Activated T-helper 2 cell treated with anti-CD3 and anti-CD28 coated beads, Interferon-gamma antibody, Interleukin-2, Interleukin-4, amounts not matched to agents 10 μg/mL and 5 μg/mL and 100 μg/mL, durations not matched to agents 14 hours and 24 hours and 36 hours (primary cell): ENCODE results near the gene MALRD1. TPM values are rescaled to one million over a fixed set of nuclear protein-coding genes. Genes with fewer than 3 reads are reported as not detected.

Experiments used
- DNase-seq: peaks from one replicate; pipeline ENCODE4 v3.0.0; 2021; ENCODE audit warnings: low spot score
- H3K27ac Mint-ChIP-seq: one replicate; pipeline ENCODE4 v1.8.0; 2021; ENCODE audit warnings: mixed read lengths
- H3K27me3 Mint-ChIP-seq: one replicate; pipeline ENCODE4 v1.8.0; 2021; ENCODE audit warnings: low read depth, mixed read lengths
- H3K36me3 Mint-ChIP-seq: one replicate; pipeline ENCODE4 v1.8.0; 2021; ENCODE audit warnings: low read depth, mixed read lengths
- H3K4me1 Mint-ChIP-seq: one replicate; pipeline ENCODE4 v1.8.0; 2021; ENCODE audit warnings: low read depth, mixed read lengths
- H3K4me3 Mint-ChIP-seq: one replicate; pipeline ENCODE4 v1.8.0; 2021; ENCODE audit warnings: low read depth, mild to moderate bottlenecking, moderate library complexity, mixed read lengths
- H3K9me3 Mint-ChIP-seq: one replicate; pipeline ENCODE4 v1.8.0; 2021; ENCODE audit warnings: mixed read lengths
- intact Hi-C: fragments of 100-400 bp; cut with micrococcal nuclease; formaldehyde crosslinking; loops from one replicate; pipeline ENCODE4 v1.15.1; 2023
- total RNA-seq: library from RNA; stranded (reverse); gene quantifications from 2 replicates; pipeline ENCODE4 v1.2.3, GENCODE V29; 2022

MALRD1 gene
- total RNA-seq, 1 donor from 2014 or later: not detected

DNA sequence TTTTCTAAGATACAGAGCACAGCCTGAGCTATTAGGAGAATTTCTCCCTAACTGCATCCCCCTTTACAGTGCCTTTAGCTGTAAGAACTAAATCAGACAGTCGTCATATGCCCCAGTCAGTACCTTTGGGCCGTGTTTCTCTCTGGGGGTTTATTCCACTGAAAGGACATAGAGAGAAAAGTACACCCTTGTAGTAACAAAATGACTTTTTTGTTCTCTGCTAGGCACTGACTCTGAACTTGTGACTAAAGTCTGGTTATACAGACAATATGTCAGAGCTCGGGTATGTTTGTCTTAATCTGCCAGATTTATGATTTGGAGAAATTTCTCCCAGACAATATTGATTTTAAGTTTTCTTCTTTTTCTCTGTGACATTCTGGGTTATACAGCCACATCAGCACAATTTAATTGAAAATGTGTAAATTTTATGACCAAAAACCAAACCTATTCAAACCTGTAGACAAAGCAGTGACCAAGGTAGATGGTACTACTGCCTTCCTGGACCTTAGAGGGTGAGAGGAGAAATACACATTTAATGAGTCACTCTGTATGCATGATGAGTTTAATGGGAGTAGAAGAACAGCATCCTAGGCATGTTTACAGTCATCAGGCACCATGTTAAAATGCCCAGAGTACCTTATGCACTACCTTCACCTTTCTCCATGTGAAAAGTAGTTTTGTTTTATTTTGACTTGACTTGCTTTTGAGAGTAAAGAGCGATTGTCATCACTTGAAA lies 611.5 kb downstream of the MALRD1 start:
- DNase-seq: no peak
- H3K36me3 Mint-ChIP-seq: no peaks in the 10 kb centered on the region
- no peaks in the 10 kb centered on the region for H3K27me3 Mint-ChIP-seq
- H3K27ac Mint-ChIP-seq: no peak overlapping the region
- H3K4me3 Mint-ChIP-seq: no peak overlapping the region
- H3K4me1 Mint-ChIP-seq: no peaks in the 10 kb centered on the region
- intact Hi-C loops: no loop called here
- H3K9me3 Mint-ChIP-seq: peaks cover 8% of the 10 kb centered on the region

DNA sequence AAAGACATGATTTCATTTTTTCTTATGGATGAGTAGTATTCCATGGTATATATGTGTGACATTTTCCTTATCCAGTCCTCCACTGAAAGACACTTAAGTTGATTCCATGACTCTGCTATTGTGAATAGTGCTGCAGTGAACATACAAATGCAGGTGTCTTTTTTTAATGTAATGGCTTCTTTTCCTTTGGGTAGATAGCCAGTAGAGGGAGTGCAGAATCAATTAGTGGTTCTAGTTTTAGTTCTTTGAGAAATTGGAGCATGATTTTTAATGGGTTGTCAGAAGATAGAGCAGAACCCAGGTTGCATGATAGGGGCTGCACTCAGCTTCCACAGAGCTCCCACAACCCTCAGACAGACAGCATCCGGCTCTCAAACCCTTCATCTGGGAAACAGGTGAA lies 614.7 kb downstream of the MALRD1 start:
- no peak for DNase-seq
- H3K9me3 Mint-ChIP-seq: peaks cover 22% of the 10 kb centered on the region
- H3K27ac Mint-ChIP-seq: no peak overlapping the region
- H3K4me3 Mint-ChIP-seq: no peak overlapping the region
- no peaks in the 10 kb centered on the region for H3K36me3 Mint-ChIP-seq
- no peaks in the 10 kb centered on the region for H3K4me1 Mint-ChIP-seq
- intact Hi-C loops: no loop called here
- no peaks in the 10 kb centered on the region for H3K27me3 Mint-ChIP-seq

DNA sequence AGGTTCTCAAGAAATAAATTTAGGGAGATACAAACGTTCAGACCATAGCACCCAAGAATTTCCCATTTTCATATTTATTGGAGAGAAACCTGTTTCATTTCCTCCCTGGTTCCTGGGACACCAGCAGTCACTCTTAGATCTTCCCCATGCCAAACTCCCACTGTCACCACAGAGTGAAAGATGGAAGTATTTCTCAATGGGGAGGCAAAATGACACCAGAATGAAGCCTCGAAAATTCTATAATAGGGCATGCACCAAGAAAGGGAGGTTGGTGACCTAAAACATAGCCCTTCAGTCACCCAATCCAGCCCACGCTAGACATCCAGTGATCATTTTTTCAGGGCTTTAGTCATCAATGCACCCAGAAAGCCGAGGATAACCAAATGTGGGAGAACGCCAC lies 619.5 kb downstream of the MALRD1 start:
- no peak overlapping the region for H3K4me3 Mint-ChIP-seq
- no peaks in the 10 kb centered on the region for H3K4me1 Mint-ChIP-seq
- H3K9me3 Mint-ChIP-seq: peaks cover 34% of the 10 kb centered on the region
- no peaks in the 10 kb centered on the region for H3K36me3 Mint-ChIP-seq
- H3K27me3 Mint-ChIP-seq: no peaks in the 10 kb centered on the region
- no peak overlapping the region for H3K27ac Mint-ChIP-seq
- no peak for DNase-seq
- intact Hi-C loops: no loop called here

DNA sequence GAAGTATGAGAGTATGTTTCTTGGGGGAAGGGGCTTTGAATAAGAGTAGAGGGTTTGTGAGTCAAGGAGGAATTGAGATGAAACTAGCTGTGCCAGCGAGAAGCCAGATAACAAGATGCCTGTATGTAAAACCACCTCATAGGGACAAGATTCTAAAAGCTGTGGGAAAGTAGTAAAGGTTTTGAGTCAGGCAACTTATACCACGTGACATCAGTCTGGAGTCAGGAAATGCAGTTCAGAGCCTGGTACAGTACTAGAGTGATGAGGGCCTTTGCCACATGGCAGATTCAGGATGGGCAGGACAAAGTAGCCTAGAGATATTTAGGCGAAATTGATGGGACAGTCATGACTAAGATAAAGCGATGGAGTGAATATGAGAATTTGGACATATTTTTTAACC lies 627.5 kb downstream of the MALRD1 start:
- Mint-ChIP-seq H3K27ac (no peak overlapping the region), H3K4me3 (no peak overlapping the region), H3K36me3 (no peaks in the 10 kb centered on the region), H3K27me3 (no peaks in the 10 kb centered on the region), H3K9me3 (peaks cover 37% of the 10 kb centered on the region), H3K4me1 (no peaks in the 10 kb centered on the region)
- intact Hi-C loops: no loop called here
- no peak for DNase-seq

DNA sequence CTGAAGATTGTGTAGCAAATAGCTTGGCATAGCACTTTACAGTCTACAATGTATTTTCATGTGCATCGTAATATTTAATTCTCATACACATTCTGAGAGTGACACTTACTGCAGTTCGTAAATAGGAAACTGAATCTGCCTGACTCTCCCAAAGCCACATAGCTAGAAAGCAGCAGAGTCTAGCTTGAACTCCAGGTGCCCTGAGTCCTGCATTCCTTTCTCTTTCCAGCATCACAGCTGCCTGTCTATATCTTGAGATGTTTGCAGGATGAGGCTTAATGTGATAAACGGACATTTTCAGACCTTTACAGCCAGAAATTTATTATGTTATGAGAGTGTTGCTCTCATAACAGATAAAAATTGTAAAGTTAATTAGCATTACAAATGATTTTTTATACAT lies 634.8 kb downstream of the MALRD1 start:
- Mint-ChIP-seq H3K4me1 (no peaks in the 10 kb centered on the region), H3K27me3 (no peaks in the 10 kb centered on the region), H3K4me3 (no peak overlapping the region), H3K36me3 (no peaks in the 10 kb centered on the region), H3K27ac (no peak overlapping the region), H3K9me3 (peaks cover 21% of the 10 kb centered on the region)
- DNase-seq: no peak
- intact Hi-C loops: no loop called here

DNA sequence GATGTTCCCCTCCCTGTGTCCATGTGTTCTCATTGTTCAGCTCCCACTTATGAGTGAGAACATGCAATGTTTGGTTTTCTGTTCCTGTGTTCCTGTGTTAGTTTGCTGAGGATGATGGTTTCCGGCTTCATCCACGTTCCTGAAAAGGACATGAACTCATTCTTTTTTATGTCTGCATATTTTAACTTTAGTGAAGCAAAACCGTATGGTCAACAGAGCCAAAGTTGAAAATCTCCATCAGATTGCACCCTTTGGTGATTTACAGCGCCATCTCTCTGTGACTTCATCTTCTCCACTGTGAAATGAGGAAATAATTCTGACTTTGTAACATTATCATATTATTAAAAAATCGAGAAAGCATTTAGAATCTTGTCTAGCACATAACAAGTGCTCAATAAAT lies 635.4 kb downstream of the MALRD1 start:
- intact Hi-C loops: no loop called here
- H3K9me3 Mint-ChIP-seq: peaks cover 25% of the 10 kb centered on the region
- H3K27ac Mint-ChIP-seq: no peak overlapping the region
- no peak for DNase-seq
- no peaks in the 10 kb centered on the region for H3K36me3 Mint-ChIP-seq
- no peaks in the 10 kb centered on the region for H3K4me1 Mint-ChIP-seq
- H3K4me3 Mint-ChIP-seq: no peak overlapping the region
- no peaks in the 10 kb centered on the region for H3K27me3 Mint-ChIP-seq

DNA sequence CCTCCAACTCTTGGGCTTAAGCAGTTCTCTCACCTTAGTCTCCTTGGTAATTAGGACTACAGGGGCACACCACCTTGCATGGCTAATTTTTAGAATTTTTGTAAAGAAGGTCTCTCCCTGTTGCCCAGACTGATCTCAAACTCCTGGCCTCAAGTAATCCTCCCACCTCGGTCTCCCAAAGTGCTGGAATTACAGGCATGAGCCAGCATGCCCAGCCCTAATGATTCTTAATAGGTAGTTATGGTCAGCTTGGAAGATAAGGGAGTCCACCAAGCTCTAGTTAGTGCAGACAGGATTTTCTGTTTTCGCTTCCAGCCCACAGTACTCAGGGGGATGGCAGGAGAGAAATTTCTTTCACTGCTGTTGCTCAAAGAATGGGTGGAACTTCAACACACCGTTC lies 639.7 kb downstream of the MALRD1 start:
- H3K27ac Mint-ChIP-seq: no peak overlapping the region

DNA sequence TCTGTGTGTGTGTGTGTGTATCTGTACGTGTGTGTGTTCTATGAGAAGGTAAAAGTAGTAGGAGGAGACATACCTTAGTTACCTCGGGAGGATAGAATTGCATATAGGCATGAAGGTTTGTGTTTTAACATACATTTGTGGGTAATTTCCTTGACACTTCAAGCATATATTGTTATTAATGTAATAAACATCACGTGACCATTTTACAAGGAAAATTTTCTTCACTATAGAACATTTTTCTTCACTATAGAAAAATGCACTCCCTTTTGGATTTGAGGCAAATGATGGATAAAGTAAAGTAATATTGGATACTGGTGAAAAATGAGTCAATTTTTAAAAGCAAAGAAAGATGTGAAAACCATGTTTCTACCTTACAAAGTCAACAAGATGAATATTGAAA lies 640.6 kb downstream of the MALRD1 start:
- DNase-seq: no peak
- Mint-ChIP-seq H3K4me1 (no peaks in the 10 kb centered on the region), H3K36me3 (no peaks in the 10 kb centered on the region), H3K9me3 (peaks cover 19% of the 10 kb centered on the region), H3K27ac (no peak overlapping the region), H3K4me3 (no peak overlapping the region), H3K27me3 (no peaks in the 10 kb centered on the region)
- intact Hi-C loops: no loop called here

More for the DNA sequence above, 639.7 kb downstream of the MALRD1 start:
- no peak for DNase-seq
- Mint-ChIP-seq H3K4me3 (no peak overlapping the region), H3K9me3 (peaks cover 24% of the 10 kb centered on the region), H3K27me3 (no peaks in the 10 kb centered on the region), H3K36me3 (no peaks in the 10 kb centered on the region), H3K4me1 (no peaks in the 10 kb centered on the region)
- intact Hi-C loops: no loop called here

DNA sequence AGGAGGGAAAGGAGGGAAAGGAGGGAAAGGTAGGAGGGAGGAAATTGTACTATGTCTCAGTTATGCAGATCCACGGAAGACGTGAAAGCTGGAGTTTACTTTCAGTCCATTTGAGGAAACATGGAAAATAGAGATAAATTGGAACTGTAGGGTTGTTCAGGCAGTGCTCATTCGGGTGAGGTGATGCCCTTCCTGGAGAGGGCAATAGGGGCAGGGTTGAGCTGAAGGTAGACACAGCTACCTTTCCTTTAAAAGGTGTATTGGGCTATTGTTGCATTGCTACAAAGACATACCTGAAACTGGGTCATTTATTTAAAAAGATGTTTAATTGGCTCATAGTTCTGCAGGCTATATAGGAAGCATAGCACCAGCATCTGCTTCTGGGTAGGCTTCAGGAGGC lies 650.7 kb downstream of the MALRD1 start:
- H3K4me1 Mint-ChIP-seq: no peaks in the 10 kb centered on the region
- DNase-seq: no peak
- no peak overlapping the region for H3K4me3 Mint-ChIP-seq
- H3K27me3 Mint-ChIP-seq: no peaks in the 10 kb centered on the region
- no peak overlapping the region for H3K27ac Mint-ChIP-seq
- H3K36me3 Mint-ChIP-seq: no peaks in the 10 kb centered on the region
- intact Hi-C loops: no loop called here
- H3K9me3 Mint-ChIP-seq: peaks cover 19% of the 10 kb centered on the region

DNA sequence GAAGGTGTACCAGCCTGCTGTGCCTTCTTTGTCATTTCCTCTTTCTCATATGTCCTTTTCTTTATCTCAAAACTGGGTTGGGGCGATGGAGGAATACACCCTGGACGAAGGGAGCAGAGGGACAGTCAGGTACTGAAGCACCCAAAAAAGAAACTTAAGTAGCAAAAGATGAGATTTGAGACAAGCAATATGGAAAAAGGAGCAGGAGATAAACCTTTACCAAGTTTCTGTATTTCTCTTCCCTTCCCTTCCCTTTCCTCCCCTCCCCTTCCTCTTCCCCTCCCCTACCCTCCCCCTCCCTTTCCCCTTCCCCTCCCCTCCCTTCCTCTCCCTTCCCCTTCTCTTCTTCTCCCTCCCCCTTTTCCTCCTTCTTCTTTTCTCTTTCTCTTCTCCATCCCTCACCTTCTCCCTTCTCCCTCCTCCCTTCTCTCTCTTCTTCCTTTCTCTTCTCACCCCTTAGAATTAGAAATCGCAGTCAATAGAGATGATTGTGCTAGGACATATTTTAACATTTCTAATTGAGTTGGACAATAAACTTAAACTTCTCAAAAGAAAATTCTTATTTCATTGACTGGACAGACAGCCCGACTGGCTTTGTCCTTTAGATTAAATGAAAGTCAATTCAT lies 652.9 kb downstream of the MALRD1 start:
- no peaks in the 10 kb centered on the region for H3K27me3 Mint-ChIP-seq
- intact Hi-C loops: no loop called here
- no peak for DNase-seq
- no peak overlapping the region for H3K4me3 Mint-ChIP-seq
- no peaks in the 10 kb centered on the region for H3K4me1 Mint-ChIP-seq
- no peak overlapping the region for H3K27ac Mint-ChIP-seq
- H3K36me3 Mint-ChIP-seq: no peaks in the 10 kb centered on the region
- H3K9me3 Mint-ChIP-seq: peaks cover 23% of the 10 kb centered on the region

DNA sequence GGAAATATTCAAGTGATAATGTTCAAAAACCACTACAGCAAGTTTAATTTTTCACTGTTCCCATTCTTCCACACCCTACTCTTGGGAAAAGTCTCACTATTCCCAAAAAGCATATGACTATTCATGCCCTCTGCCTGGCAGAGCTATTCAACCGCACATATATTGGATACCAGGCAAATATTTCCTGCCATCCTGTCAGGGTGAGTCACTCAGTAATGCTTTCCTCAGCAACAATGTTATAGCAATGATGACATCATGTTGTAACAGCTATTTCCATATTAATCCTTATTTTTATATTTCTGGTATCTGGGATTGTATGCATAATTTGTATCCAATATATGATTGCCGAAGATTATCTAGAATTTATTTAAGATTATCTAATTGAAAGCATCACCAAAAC lies 653.6 kb downstream of the MALRD1 start:
- Mint-ChIP-seq H3K27me3 (no peaks in the 10 kb centered on the region), H3K4me1 (no peaks in the 10 kb centered on the region), H3K36me3 (no peaks in the 10 kb centered on the region), H3K27ac (no peak overlapping the region), H3K4me3 (no peak overlapping the region), H3K9me3 (peaks cover 27% of the 10 kb centered on the region)
- no peak for DNase-seq
- intact Hi-C loops: no loop called here

DNA sequence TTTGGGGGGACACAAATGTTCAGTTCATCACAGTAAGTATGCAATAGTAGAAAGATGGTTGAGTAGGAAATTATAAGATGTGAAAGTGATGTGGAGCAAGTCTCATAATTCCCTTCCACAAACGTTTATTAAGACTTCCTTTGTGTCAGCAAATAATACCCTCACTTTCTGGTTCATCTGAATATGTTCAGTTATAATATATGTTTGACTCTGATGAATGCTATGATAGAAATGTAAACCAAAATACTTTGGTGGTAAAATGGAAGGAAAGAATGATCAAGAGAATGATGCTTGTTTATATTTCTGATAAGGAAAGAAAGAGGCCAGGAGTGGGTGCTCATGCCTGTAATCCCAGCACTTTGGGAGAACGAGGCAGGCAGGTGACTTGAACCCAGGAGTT lies 655.9 kb downstream of the MALRD1 start:
- intact Hi-C loops: no loop called here
- Mint-ChIP-seq H3K4me1 (no peaks in the 10 kb centered on the region), H3K4me3 (no peak overlapping the region), H3K27me3 (no peaks in the 10 kb centered on the region), H3K36me3 (no peaks in the 10 kb centered on the region), H3K9me3 (peaks cover 20% of the 10 kb centered on the region), H3K27ac (no peak overlapping the region)
- DNase-seq: no peak

DNA sequence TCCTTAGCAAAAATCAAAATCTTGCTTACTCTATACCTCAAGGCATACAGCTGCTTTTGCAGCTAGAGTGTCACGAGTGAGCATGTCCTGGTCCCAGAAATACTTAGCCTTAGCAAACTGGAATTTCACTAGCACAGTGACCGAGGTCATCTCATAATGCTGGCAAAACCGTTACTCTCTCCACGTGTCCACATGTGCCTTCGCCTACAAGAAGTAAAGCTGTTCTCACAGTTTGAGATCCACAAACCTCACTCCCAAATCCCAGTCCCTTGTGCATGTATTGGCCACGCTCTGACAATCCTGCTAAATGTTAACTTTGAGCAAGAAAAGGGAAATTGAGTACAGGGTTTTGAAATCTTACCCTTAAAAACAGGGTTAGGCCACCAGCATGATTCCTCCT lies 656.6 kb downstream of the MALRD1 start:
- no peaks in the 10 kb centered on the region for H3K36me3 Mint-ChIP-seq
- intact Hi-C loops: no loop called here
- no peak overlapping the region for H3K27ac Mint-ChIP-seq

More for the DNA sequence above, 656.6 kb downstream of the MALRD1 start:
- Mint-ChIP-seq H3K9me3 (peaks cover 18% of the 10 kb centered on the region), H3K4me3 (no peak overlapping the region), H3K4me1 (no peaks in the 10 kb centered on the region), H3K27me3 (no peaks in the 10 kb centered on the region)
- DNase-seq: no peak
